Ishikawa (cell line): ENCODE measurements around the gene ATXN1.

Experiments
- CEBPB ChIP-seq: IDR thresholded peaks from 2 replicates; pipeline ENCODE4 v1.6.1; 2012
- CREB1 ChIP-seq: IDR thresholded peaks from 2 replicates; pipeline ENCODE4 v1.6.1; 2012; ENCODE audit warnings: low read depth
- EP300 ChIP-seq: IDR thresholded peaks from 2 replicates; pipeline ENCODE4 v1.6.1; 2012; ENCODE audit warnings: borderline replicate concordance
- FOXM1 ChIP-seq: IDR thresholded peaks from 2 replicates; pipeline ENCODE4 v1.6.1; 2012; ENCODE audit warnings: low read depth, borderline replicate concordance
- MAX ChIP-seq: IDR thresholded peaks from 2 replicates; pipeline ENCODE4 v1.6.1; 2012
- RAD21 ChIP-seq: IDR thresholded peaks from 2 replicates; pipeline ENCODE4 v1.6.1; 2012; ENCODE audit warnings: low read depth
- TAF1 ChIP-seq: IDR thresholded peaks from 2 replicates; pipeline ENCODE4 v1.6.1; 2012; ENCODE audit warnings: low read depth, mild to moderate bottlenecking
- TEAD4 ChIP-seq: IDR thresholded peaks from 2 replicates; pipeline ENCODE4 v1.6.1; 2012
- USF1 ChIP-seq: IDR thresholded peaks from 2 replicates; pipeline ENCODE4 v1.6.1; 2012
- YY1 ChIP-seq: IDR thresholded peaks from 2 replicates; pipeline ENCODE4 v1.6.1; 2012; ENCODE audit warnings: low read depth

GRCh38 chr6:16758163-16758975 lies 2.9 kb downstream of the ATXN1 start:
- no peak for TF ChIP-seq EP300
- TF ChIP-seq TAF1, result no peak
- no peak for TF ChIP-seq USF1
- no peak for TF ChIP-seq RAD21
- TF ChIP-seq FOXM1, result no peak
- TF ChIP-seq CEBPB, result no peak
- TF ChIP-seq CREB1, result no peak
- no peak for TF ChIP-seq YY1
- no peak for TF ChIP-seq TEAD4
- no peak for TF ChIP-seq MAX
